Measurements from ENCODE around the gene FUZ.
A peak's percentile ranks its signal among the peaks of the same experiment; 100 is the strongest.

DNA sequence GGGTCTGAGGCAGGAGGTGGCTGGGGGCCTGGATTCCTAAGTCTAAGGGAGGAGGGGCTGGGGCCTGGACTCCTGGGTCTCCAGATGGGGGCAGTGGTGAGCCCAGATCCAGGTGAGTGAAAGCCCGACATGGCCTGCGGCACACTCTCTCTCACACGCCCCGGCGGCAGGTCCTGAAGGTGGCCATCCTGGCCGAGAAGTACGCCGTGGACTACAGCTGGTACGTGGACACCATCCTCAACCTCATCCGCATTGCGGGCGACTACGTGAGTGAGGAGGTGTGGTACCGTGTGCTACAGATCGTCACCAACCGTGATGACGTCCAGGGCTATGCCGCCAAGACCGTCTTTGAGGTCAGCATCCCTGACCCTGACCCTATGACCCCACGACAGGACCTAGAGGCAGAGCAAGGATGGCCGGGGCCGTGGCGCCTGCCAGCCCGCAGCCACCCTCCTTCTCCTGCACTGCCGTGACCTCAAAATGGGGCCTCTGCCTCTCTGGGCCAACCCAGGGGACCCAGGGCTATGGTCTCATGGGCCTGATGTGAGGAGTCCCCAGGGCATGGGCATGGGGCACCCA lies 13.2 kb downstream of the FUZ start:
- TF ChIP-seq, protein P1, sequence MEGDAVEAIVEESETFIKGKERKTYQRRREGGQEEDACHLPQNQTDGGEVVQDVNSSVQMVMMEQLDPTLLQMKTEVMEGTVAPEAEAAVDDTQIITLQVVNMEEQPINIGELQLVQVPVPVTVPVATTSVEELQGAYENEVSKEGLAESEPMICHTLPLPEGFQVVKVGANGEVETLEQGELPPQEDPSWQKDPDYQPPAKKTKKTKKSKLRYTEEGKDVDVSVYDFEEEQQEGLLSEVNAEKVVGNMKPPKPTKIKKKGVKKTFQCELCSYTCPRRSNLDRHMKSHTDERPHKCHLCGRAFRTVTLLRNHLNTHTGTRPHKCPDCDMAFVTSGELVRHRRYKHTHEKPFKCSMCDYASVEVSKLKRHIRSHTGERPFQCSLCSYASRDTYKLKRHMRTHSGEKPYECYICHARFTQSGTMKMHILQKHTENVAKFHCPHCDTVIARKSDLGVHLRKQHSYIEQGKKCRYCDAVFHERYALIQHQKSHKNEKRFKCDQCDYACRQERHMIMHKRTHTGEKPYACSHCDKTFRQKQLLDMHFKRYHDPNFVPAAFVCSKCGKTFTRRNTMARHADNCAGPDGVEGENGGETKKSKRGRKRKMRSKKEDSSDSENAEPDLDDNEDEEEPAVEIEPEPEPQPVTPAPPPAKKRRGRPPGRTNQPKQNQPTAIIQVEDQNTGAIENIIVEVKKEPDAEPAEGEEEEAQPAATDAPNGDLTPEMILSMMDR (IDR thresholded peaks at IDR 0.05): peak in 1 of 3 experiments; percentile 17
- no peak for TF ChIP-seq POLR2A (IDR thresholded peaks at IDR 0.05; ENCODE audit: low read depth)
